ENCODE data around the gene MAVS.
A peak's percentile ranks its signal among the peaks of the same experiment; 100 is the strongest.

The MAVS gene

GRCh38 chr20:3800256-3800877, 46.3 kb upstream of the MAVS start:
- Histone ChIP-seq H3K36me3 (ENCODE audit: low read depth) (peaks cover 86% of the 10 kb centered on the region), H3K27me3 (ENCODE audit: insufficient read depth, poor library complexity, severe bottlenecking) (no peaks in the 10 kb centered on the region), H3K4me1 (ENCODE audit: insufficient read depth, poor library complexity, severe bottlenecking) (peaks cover 21% of the 10 kb centered on the region), H3K9me3 (ENCODE audit: severe bottlenecking) (no peaks in the 10 kb centered on the region), H3K27ac (ENCODE audit: poor library complexity, severe bottlenecking) (peak overlapping the region; percentile 74), H3K4me3 (ENCODE audit: severe bottlenecking) (no peak overlapping the region)
- no peak for DNase-seq (ENCODE audit: low spot score)
- no peak for TF ChIP-seq CTCF (IDR thresholded peaks at IDR 0.05; ENCODE audit: poor library complexity, severe bottlenecking)
- ATAC-seq (ENCODE audit: low read depth): no peak

- DNase-seq (ENCODE audit: low spot score) (peak; percentile 68), ATAC-seq (ENCODE audit: low read depth) (no peak)
- no peak overlapping the region for H3K4me3 ChIP-seq (ENCODE audit: severe bottlenecking)
- H3K9me3 ChIP-seq (ENCODE audit: severe bottlenecking): no peaks in the 10 kb centered on the region
- peaks cover 25% of the 10 kb centered on the region for H3K4me1 ChIP-seq (ENCODE audit: insufficient read depth, poor library complexity, severe bottlenecking)
- peak overlapping the region; percentile 74 for H3K27ac ChIP-seq (ENCODE audit: poor library complexity, severe bottlenecking)
- peaks cover 91% of the 10 kb centered on the region for H3K36me3 ChIP-seq (ENCODE audit: low read depth)
- no peak for TF ChIP-seq CTCF (IDR thresholded peaks at IDR 0.05; ENCODE audit: poor library complexity, severe bottlenecking)
- H3K27me3 ChIP-seq (ENCODE audit: insufficient read depth, poor library complexity, severe bottlenecking): no peaks in the 10 kb centered on the region
Observed at GRCh38 chr20:3800878-3801260, 45.8 kb upstream of the MAVS start.

- DNase-seq (ENCODE audit: low spot score) (no peak), ATAC-seq (ENCODE audit: low read depth) (no peak)
- no peak for TF ChIP-seq CTCF (IDR thresholded peaks at IDR 0.05; ENCODE audit: poor library complexity, severe bottlenecking)
- Histone ChIP-seq H3K27me3 (ENCODE audit: insufficient read depth, poor library complexity, severe bottlenecking) (no peaks in the 10 kb centered on the region), H3K27ac (ENCODE audit: poor library complexity, severe bottlenecking) (peak overlapping the region; percentile 74), H3K4me1 (ENCODE audit: insufficient read depth, poor library complexity, severe bottlenecking) (peaks cover 30% of the 10 kb centered on the region), H3K4me3 (ENCODE audit: severe bottlenecking) (no peak overlapping the region), H3K36me3 (ENCODE audit: low read depth) (peaks cover 95% of the 10 kb centered on the region), H3K9me3 (ENCODE audit: severe bottlenecking) (no peaks in the 10 kb centered on the region)
Observed at GRCh38 chr20:3801299-3801698, 45.3 kb upstream of the MAVS start.

- Histone ChIP-seq H3K36me3 (ENCODE audit: low read depth) (peaks cover 96% of the 10 kb centered on the region), H3K27me3 (ENCODE audit: insufficient read depth, poor library complexity, severe bottlenecking) (no peaks in the 10 kb centered on the region), H3K4me3 (ENCODE audit: severe bottlenecking) (no peak overlapping the region), H3K9me3 (ENCODE audit: severe bottlenecking) (no peaks in the 10 kb centered on the region), H3K27ac (ENCODE audit: poor library complexity, severe bottlenecking) (no peak overlapping the region), H3K4me1 (ENCODE audit: insufficient read depth, poor library complexity, severe bottlenecking) (peaks cover 35% of the 10 kb centered on the region)
- DNase-seq (ENCODE audit: low spot score) (no peak), ATAC-seq (ENCODE audit: low read depth) (no peak)
- no peak for TF ChIP-seq CTCF (IDR thresholded peaks at IDR 0.05; ENCODE audit: poor library complexity, severe bottlenecking)
Observed at GRCh38 chr20:3801846-3802245, 44.8 kb upstream of the MAVS start.

- ATAC-seq (ENCODE audit: low read depth) (no peak), DNase-seq (ENCODE audit: low spot score) (no peak)
- Histone ChIP-seq H3K36me3 (ENCODE audit: low read depth) (peaks cover 88% of the 10 kb centered on the region), H3K9me3 (ENCODE audit: severe bottlenecking) (no peaks in the 10 kb centered on the region), H3K4me1 (ENCODE audit: insufficient read depth, poor library complexity, severe bottlenecking) (peaks cover 42% of the 10 kb centered on the region), H3K27ac (ENCODE audit: poor library complexity, severe bottlenecking) (no peak overlapping the region), H3K27me3 (ENCODE audit: insufficient read depth, poor library complexity, severe bottlenecking) (no peaks in the 10 kb centered on the region), H3K4me3 (ENCODE audit: severe bottlenecking) (no peak overlapping the region)
- TF ChIP-seq CTCF (IDR thresholded peaks at IDR 0.05; ENCODE audit: poor library complexity, severe bottlenecking): no peak
Observed at GRCh38 chr20:3802524-3803239, 44.0 kb upstream of the MAVS start.
